Measurements from ENCODE around the gene BIN1. TPM values are rescaled to one million over a fixed set of nuclear protein-coding genes. Genes with fewer than 3 reads are reported as not detected.

BIN1 gene
- total and polyA plus RNA-seq, 2 of the 4 experiments (the other 2 are of a cell fraction) = 18.1 to 25.7 TPM

DNA sequence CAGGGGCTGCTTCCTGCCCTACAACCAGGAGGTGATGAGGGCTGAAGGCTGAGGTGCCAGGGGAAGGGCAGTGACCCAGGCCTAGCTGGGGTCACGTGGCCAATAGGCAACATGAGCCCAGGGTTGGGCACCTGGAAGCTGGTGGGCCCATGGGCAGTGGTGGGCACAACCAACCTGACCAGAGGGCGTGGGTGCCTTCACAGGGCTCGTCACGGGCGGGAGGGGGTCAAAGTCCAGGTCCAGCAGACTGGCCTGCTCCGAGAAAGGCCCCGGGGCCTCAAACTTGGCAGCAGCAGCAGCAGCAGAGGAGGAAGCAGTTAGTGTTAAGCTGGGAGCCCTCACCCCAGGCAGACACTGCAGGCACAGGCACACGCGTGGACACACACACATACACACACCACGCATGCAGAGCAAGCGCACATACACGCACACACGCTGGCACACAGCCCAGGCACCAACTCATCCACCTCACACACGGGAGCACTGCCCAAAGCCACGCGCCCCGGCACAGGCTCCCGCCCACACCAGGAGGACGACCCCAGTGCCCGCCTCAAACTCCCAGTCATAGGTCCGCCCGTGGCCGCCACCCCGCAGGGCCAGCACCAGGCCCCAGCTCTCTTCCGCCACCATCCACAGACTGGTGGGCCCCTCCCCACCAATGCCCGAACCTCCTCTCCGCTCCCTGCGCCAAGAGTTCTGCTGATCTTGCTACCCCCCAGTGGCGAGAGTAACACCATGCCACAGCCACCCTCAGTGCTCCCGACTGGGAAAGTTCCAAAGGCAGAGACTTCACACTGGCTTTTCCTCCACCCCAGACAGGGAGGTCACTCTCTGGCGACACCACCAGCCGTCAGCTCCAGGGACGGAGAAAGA lies 53.0 kb downstream of the BIN1 start:
- Histone ChIP-seq H3K14ac (replicated peaks; ENCODE audit: low read depth, low read length) (no peak overlapping the region), H2AK9ac (replicated peaks; ENCODE audit: low read depth, low read length, poor library complexity) (no peak overlapping the region), H3K4me1 (ENCODE audit: control insufficient read depth, insufficient read depth, low read length) (peaks cover 2% of the 10 kb centered on the region; the same call in 1 of the 2 replicates), H3K9me3 (ENCODE audit: control insufficient read depth, insufficient read depth, low read length) (no peaks in the 10 kb centered on the region), H3K4me3 (ENCODE audit: insufficient read depth, low read depth, low read length) (no peak overlapping the region), H3K9me1 (ENCODE audit: insufficient read depth, low read length) (no peaks in the 10 kb centered on the region), H2AK5ac (ENCODE audit: low read depth, low read length) (no peak overlapping the region), H3K56ac (ENCODE audit: extremely low read depth, insufficient read depth, low read length) (no peak overlapping the region), H2BK20ac (ENCODE audit: low read depth, low read length) (no peak overlapping the region), H3K79me1 (ENCODE audit: low read depth in 1 of 2, low read length in 2 of 2) (no peaks in the 10 kb centered on the region), H2BK15ac (ENCODE audit: low read depth, low read length) (no peak overlapping the region), H3K36me3 (ENCODE audit: control insufficient read depth, insufficient read depth, low read length) (peaks cover 15% of the 10 kb centered on the region), H4K91ac (ENCODE audit: insufficient read depth, low read depth, low read length) (no peak overlapping the region), H2AFZ (replicated peaks; ENCODE audit: low read length, poor library complexity) (peak overlapping the region; percentile 41), H2BK5ac (ENCODE audit: low read depth, low read length, poor library complexity, severe bottlenecking) (no peak overlapping the region), H3K18ac (ENCODE audit: low read depth, low read length) (no peak overlapping the region), H2BK120ac (ENCODE audit: low read depth, low read length) (no peak overlapping the region), H4K8ac (ENCODE audit: low read depth in 2 of 2, low read length in 2 of 2) (no peak overlapping the region), H3K23ac (ENCODE audit: low read depth, low read length) (no peak overlapping the region), H3K27me3 (ENCODE audit: control insufficient read depth, insufficient read depth, low read length) (no peaks in the 10 kb centered on the region), H3K9ac (ENCODE audit: low read depth, low read length) (no peak overlapping the region), H4K20me1 (ENCODE audit: insufficient read depth, low read length) (no peaks in the 10 kb centered on the region; the same call in 1 of the 2 replicates), H4K5ac (ENCODE audit: low read depth, low read length) (no peak overlapping the region), H3K4me2 (ENCODE audit: low read depth, low read length) (no peak overlapping the region), H3K4ac (ENCODE audit: low read depth, low read length) (no peak overlapping the region), H3K27ac (ENCODE audit: insufficient read depth, low read length) (no peak overlapping the region)
- CTCF ChIA-PET = no interaction called here
- WGBS, 2 experiments (ENCODE audit: extremely low coverage in 2 of 2, insufficient read length in 1 of 2) = 81% methylated on average over 14 of the region's 33 CpGs; no CpG with 5 or more reads in 1 of the 2 experiments
- dilution Hi-C loops (cut with HindIII; ENCODE audit: low sequenced_read_pairs, unreplicated experiment) = no loop called here
- TF ChIP-seq RFX5 (IDR thresholded peaks at IDR 0.05; ENCODE audit: low read depth, low read length) (no peak), RAD21 (IDR thresholded peaks at IDR 0.05; ENCODE audit: low read length) (no peak), CEBPB (IDR thresholded peaks at IDR 0.05; ENCODE audit: low read depth, low read length) (no peak)
- intact Hi-C loops (cut with micrococcal nuclease) = loop anchor here (10.0 kb wide), 2 partner anchors 169 to 399 kb away; partner anchors contain the start of gene GYPC
- in situ Hi-C loops (cut with MboI; ENCODE audit: low sequenced_read_pairs) = no loop called here
- ATAC-seq (ENCODE audit: low read depth) (no peak), DNase-seq (no peak)
- BruUV-seq (replicated peaks) = no TSS peak
- POLR2A ChIA-PET (ENCODE audit: unreplicated experiment) = no interaction called here

Measured in IMR-90 (cell line).